Measurements from ENCODE around the gene CELF2.

Gene CELF2

GRCh38 chr10:11157292-11158076 lies 139.8 kb downstream of the CELF2 start:
- DNase-seq (ENCODE audit: low read depth) = no peak

- no peak for DNase-seq (ENCODE audit: low read depth)
Observed at GRCh38 chr10:11158080-11158479, 140.4 kb downstream of the CELF2 start.

GRCh38 chr10:11159543-11160215 lies 142.0 kb downstream of the CELF2 start:
- DNase-seq (ENCODE audit: low read depth) = no peak

GRCh38 chr10:11161096-11161495 lies 143.4 kb downstream of the CELF2 start:
- DNase-seq (ENCODE audit: low read depth) = no peak

- no peak for DNase-seq (ENCODE audit: low read depth)
Observed at GRCh38 chr10:11161910-11162309, 144.2 kb downstream of the CELF2 start.

- no peak for DNase-seq (ENCODE audit: low read depth)
Observed at GRCh38 chr10:11162828-11163599, 145.3 kb downstream of the CELF2 start.

GRCh38 chr10:11163780-11164550 lies 146.3 kb downstream of the CELF2 start:
- DNase-seq (ENCODE audit: low read depth) = no peak

GRCh38 chr10:11164551-11164802 lies 146.8 kb downstream of the CELF2 start:
- DNase-seq (ENCODE audit: low read depth) = no peak

- DNase-seq (ENCODE audit: low read depth) = peak; percentile 4
Observed at GRCh38 chr10:11164803-11165590, 147.3 kb downstream of the CELF2 start.

- DNase-seq (ENCODE audit: low read depth) = no peak
Observed at GRCh38 chr10:11165591-11166543, 148.2 kb downstream of the CELF2 start.

GRCh38 chr10:11166550-11166949 lies 148.9 kb downstream of the CELF2 start:
- DNase-seq (ENCODE audit: low read depth) = no peak

GRCh38 chr10:11167233-11167966 lies 149.7 kb downstream of the CELF2 start:
- DNase-seq (ENCODE audit: low read depth) = no peak

- no peak for DNase-seq (ENCODE audit: low read depth)
Observed at GRCh38 chr10:11168423-11169090, 150.9 kb downstream of the CELF2 start.

- no peak for DNase-seq (ENCODE audit: low read depth)
Observed at GRCh38 chr10:11169976-11170375, 152.3 kb downstream of the CELF2 start.

- no peak for DNase-seq (ENCODE audit: low read depth)
Observed at GRCh38 chr10:11170574-11170973, 152.9 kb downstream of the CELF2 start.

- DNase-seq (ENCODE audit: low read depth) = no peak
Observed at GRCh38 chr10:11170993-11171851, 153.6 kb downstream of the CELF2 start.

- DNase-seq (ENCODE audit: low read depth) = no peak
Observed at GRCh38 chr10:11173042-11173441, 155.4 kb downstream of the CELF2 start.

GRCh38 chr10:11175823-11176243 lies 158.2 kb downstream of the CELF2 start:
- no peak for DNase-seq (ENCODE audit: low read depth)
